Skeletal muscle tissue (tissue), 4 donors: ENCODE results near the gene DIP2A. TPM values are rescaled to one million over a fixed set of nuclear protein-coding genes. Genes with fewer than 3 reads are reported as not detected.

Experiments used
- H3K27ac ChIP-seq: one replicate; pipeline ENCODE4 v1.7.0; 2013; ENCODE audit warnings: mild to moderate bottlenecking, low read depth, low read length, inconsistent platforms
- H3K27me3 ChIP-seq, 3 donors: one replicate each; pipeline ENCODE4 v1.7.0; 2013; ENCODE audit warnings: low read length in 3 of 3; ENCODE audit not compliant: control insufficient read depth in 3 of 3, insufficient read depth in 3 of 3
- H3K36me3 ChIP-seq, 3 donors: one replicate each; pipeline ENCODE4 v1.7.0; 2013; ENCODE audit warnings: low read length in 3 of 3; ENCODE audit not compliant: control insufficient read depth in 3 of 3, insufficient read depth in 3 of 3
- H3K4me1 ChIP-seq, 3 donors: one replicate each; pipeline ENCODE4 v1.7.0; 2013; ENCODE audit warnings: low read length in 3 of 3, mild to moderate bottlenecking in 3 of 3; ENCODE audit not compliant: control insufficient read depth in 3 of 3, insufficient read depth in 3 of 3
- H3K4me3 ChIP-seq, 3 donors: one replicate each; pipeline ENCODE4 v1.7.0; 2013; ENCODE audit warnings: low read length in 3 of 3
- H3K9ac ChIP-seq, 3 donors: one replicate each; pipeline ENCODE4 v1.7.0; 2013; ENCODE audit warnings: low read length in 3 of 3, mild to moderate bottlenecking in 3 of 3, moderate library complexity in 2 of 3, low read depth in 1 of 3
- H3K9me3 ChIP-seq, 3 donors: one replicate each; pipeline ENCODE4 v1.7.0; 2013; ENCODE audit warnings: low read length in 3 of 3; ENCODE audit not compliant: control insufficient read depth in 3 of 3
- total RNA-seq: library from RNA; depleted of rRNA; stranded (reverse); fragments of >200 nt; gene quantifications from one replicate; pipeline ENCODE4 v1.2.3, GENCODE V29; 2014
- donor health status: Osteomylitis.

Gene DIP2A
- total RNA-seq, 1 donor from 2014 or later: 23.5 TPM

DNA sequence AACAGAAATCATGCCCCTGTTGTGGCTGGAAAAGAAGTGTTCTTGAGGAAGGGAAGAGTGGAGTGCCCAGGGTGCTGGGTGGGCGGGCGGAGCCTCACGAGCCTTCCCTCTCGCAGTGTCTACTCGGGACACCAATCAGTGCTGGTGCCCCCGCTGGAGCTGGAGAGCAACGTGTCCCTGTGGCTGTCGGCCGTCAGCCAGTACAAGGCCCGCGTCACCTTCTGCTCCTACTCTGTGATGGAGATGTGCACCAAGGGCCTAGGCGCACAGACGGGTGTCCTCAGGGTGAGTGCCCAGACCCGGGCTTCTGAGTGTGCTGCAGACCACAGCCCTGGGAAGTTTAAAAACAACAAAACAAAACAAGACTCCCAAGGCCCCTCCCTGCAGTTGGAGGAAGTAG is 98.8 kb downstream of the DIP2A start:
- Histone ChIP-seq H3K4me3 (no peak overlapping the region), H3K27me3 (no peaks in the 10 kb centered on the region), H3K36me3 (peaks cover 63 to 82% (median 80%) of the 10 kb centered on the region in 3 donors), H3K9ac (no peak overlapping the region), H3K9me3 (no peaks in the 10 kb centered on the region), H3K4me1 (no peaks in the 10 kb centered on the region), H3K27ac (no peak overlapping the region)

DNA sequence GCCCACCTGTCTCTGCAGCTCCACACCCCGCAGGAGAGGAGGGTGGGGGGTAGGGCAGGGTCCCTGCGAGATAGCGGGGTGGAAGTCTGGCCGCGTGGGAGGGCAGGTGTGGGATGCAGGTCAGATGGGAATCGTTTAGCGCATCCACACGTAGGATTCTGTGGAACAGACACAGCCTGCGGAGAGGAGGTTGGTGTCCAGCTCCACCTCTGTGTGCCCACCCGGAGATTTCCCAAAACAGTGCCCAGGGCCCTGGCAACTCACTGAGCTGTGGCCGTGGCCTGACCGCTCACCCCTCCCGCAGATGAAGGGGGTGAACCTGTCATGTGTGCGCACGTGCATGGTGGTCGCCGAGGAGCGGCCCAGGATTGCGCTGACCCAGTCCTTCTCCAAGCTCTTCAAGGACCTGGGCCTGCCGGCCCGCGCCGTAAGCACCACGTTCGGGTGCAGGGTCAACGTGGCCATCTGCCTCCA is 99.3 kb downstream of the DIP2A start:
- Histone ChIP-seq H3K27me3 (no peaks in the 10 kb centered on the region), H3K4me3 (no peak overlapping the region), H3K9me3 (no peaks in the 10 kb centered on the region), H3K27ac (no peak overlapping the region), H3K4me1 (no peaks in the 10 kb centered on the region), H3K9ac (no peak overlapping the region), H3K36me3 (peaks cover 64 to 85% (median 80%) of the 10 kb centered on the region in 3 donors)

GRCh38 chr21:46559291-46559983 is 100.7 kb downstream of the DIP2A start:
- peaks cover 69 to 87% (median 80%) of the 10 kb centered on the region in 3 donors for H3K36me3 ChIP-seq
- H3K4me3 ChIP-seq: no peak overlapping the region
- no peaks in the 10 kb centered on the region for H3K27me3 ChIP-seq
- H3K9me3 ChIP-seq: no peaks in the 10 kb centered on the region
- no peak overlapping the region for H3K27ac ChIP-seq
- H3K4me1 ChIP-seq: no peaks in the 10 kb centered on the region
- H3K9ac ChIP-seq: no peak overlapping the region

- no peaks in the 10 kb centered on the region for H3K27me3 ChIP-seq
- no peaks in the 10 kb centered on the region for H3K9me3 ChIP-seq
- no peak overlapping the region for H3K9ac ChIP-seq
- H3K36me3 ChIP-seq: peaks cover 69 to 89% (median 81%) of the 10 kb centered on the region in 3 donors
- H3K4me1 ChIP-seq: no peaks in the 10 kb centered on the region
- H3K4me3 ChIP-seq: no peak overlapping the region
- H3K27ac ChIP-seq: no peak overlapping the region
These were observed 102.1 kb downstream of the DIP2A start for GRCh38 chr21:46560568-46561444.

DNA sequence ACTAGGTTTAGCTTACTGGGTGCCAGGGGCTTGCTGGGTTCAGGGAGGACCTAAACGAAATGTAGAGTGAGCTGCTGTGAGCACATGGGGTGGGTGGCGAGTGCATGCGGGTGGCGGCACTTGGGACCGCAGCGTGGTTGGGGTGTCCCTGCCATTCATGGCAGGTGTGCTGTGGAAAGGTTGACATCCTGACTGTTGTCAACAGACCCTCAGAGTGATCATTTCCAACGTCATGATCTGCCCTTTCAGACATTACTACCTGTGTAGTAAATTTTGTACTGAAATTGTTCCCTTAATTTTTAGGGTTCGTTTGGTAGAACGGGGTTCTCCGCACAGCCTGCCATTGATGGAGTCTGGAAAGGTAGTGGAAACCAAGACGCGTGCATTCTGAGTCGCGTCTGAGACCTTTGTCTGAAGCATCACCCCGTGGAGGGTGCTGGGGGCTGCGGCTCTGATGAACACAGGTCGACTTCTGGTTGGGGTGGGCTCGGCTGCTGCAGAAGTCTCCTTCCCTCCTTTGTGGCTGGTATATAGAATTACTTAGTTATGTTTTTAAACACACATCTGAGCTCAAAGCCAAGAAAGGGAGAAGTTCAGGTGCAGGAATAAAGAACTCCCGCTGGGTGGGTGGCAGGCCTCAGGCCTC is 102.9 kb downstream of the DIP2A start:
- peaks cover 74 to 92% (median 84%) of the 10 kb centered on the region in 3 donors for H3K36me3 ChIP-seq
- H3K4me3 ChIP-seq: no peak overlapping the region
- no peaks in the 10 kb centered on the region for H3K9me3 ChIP-seq
- H3K9ac ChIP-seq: no peak overlapping the region
- H3K27ac ChIP-seq: no peak overlapping the region
- no peaks in the 10 kb centered on the region for H3K27me3 ChIP-seq
- H3K4me1 ChIP-seq: no peaks in the 10 kb centered on the region

- H3K9me3 ChIP-seq: no peaks in the 10 kb centered on the region
- no peak overlapping the region for H3K4me3 ChIP-seq
- H3K9ac ChIP-seq: no peak overlapping the region
- H3K4me1 ChIP-seq: no peaks in the 10 kb centered on the region
- peaks cover 77 to 94% (median 85%) of the 10 kb centered on the region in 3 donors for H3K36me3 ChIP-seq
- no peak overlapping the region for H3K27ac ChIP-seq
- H3K27me3 ChIP-seq: no peaks in the 10 kb centered on the region
These were observed 103.8 kb downstream of the DIP2A start for GRCh38 chr21:46562472-46562871.

- Histone ChIP-seq H3K4me1 (no peaks in the 10 kb centered on the region), H3K27ac (no peak overlapping the region), H3K36me3 (peaks cover 75 to 94% (median 88%) of the 10 kb centered on the region in 3 donors), H3K9ac (no peak overlapping the region), H3K9me3 (no peaks in the 10 kb centered on the region), H3K27me3 (no peaks in the 10 kb centered on the region), H3K4me3 (no peak overlapping the region)
These were observed 104.4 kb downstream of the DIP2A start for GRCh38 chr21:46562964-46563607.

GRCh38 chr21:46564391-46564790 is 105.7 kb downstream of the DIP2A start:
- no peak overlapping the region for H3K9ac ChIP-seq
- H3K9me3 ChIP-seq: no peaks in the 10 kb centered on the region
- no peaks in the 10 kb centered on the region for H3K4me1 ChIP-seq
- H3K27ac ChIP-seq: no peak overlapping the region
- H3K4me3 ChIP-seq: no peak overlapping the region
- peaks cover 71 to 92% (median 92%) of the 10 kb centered on the region in 3 donors for H3K36me3 ChIP-seq
- H3K27me3 ChIP-seq: no peaks in the 10 kb centered on the region

GRCh38 chr21:46567348-46567747 is 108.7 kb downstream of the DIP2A start:
- Histone ChIP-seq H3K4me3 (no peak overlapping the region), H3K36me3 (peaks cover 55 to 80% (median 80%) of the 10 kb centered on the region in 3 donors), H3K9ac (no peak overlapping the region)

More at GRCh38 chr21:46567348-46567747, 108.7 kb downstream of the DIP2A start:
- no peak overlapping the region for H3K27ac ChIP-seq
- peaks cover 0 to 5% (median 3%) of the 10 kb centered on the region in 3 donors for H3K4me1 ChIP-seq
- H3K9me3 ChIP-seq: no peaks in the 10 kb centered on the region
- no peaks in the 10 kb centered on the region for H3K27me3 ChIP-seq
